ENCODE results near the gene AZI2. TPM values are rescaled to one million over a fixed set of nuclear protein-coding genes. Genes with fewer than 3 reads are reported as not detected.

Gene AZI2
- polyA plus RNA-seq, 3 donors = 57.4 to 134 (median 99.3) TPM

DNA sequence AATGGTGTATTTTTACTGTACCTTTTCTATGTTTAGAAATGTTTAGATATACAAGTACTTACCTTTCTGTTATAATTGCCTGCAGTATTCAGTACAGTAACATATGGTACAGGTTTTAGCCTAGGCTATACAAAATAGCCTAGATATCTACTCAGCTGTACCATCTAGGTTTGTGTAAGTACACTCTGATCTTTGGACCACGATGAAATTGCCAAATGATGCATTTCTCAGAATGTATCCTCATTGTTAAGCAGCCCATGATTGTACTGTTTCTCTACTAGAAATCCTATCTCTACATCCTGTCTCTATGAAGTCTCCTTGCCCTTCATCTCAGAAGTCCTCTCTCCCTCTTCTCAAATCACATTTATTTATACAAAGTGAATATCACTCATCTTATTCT, 32.9 kb downstream of the AZI2 start:
- H3K4me2 ChIP-seq (replicated peaks; ENCODE audit: extremely low read depth, low read length, poor library complexity, severe bottlenecking) = no peak overlapping the region
- no peak overlapping the region for H3K27ac Mint-ChIP-seq
- no peak overlapping the region for H3K4me3 Mint-ChIP-seq
- no peak overlapping the region for H3K4me3 ChIP-seq (replicated peaks in 1 of 3; ENCODE audit: low read depth in 2 of 3, low read length in 3 of 3)
- no peaks in the 10 kb centered on the region for H3K4me1 Mint-ChIP-seq
- no peaks in the 10 kb centered on the region for H3K4me1 ChIP-seq (ENCODE audit: control insufficient read depth in 1 of 2, insufficient read depth in 2 of 2, low read length in 2 of 2)
- H3K27me3 ChIP-seq (ENCODE audit: control insufficient read depth in 2 of 2, insufficient read depth in 2 of 2, low read length in 2 of 2) = no peaks in the 10 kb centered on the region
- H3K27me3 Mint-ChIP-seq (ENCODE audit: low read depth in 3 of 3) = no peaks in the 10 kb centered on the region
- H4K20me1 ChIP-seq (ENCODE audit: insufficient read depth, low read length) = no peaks in the 10 kb centered on the region
- TF ChIP-seq, protein P1, sequence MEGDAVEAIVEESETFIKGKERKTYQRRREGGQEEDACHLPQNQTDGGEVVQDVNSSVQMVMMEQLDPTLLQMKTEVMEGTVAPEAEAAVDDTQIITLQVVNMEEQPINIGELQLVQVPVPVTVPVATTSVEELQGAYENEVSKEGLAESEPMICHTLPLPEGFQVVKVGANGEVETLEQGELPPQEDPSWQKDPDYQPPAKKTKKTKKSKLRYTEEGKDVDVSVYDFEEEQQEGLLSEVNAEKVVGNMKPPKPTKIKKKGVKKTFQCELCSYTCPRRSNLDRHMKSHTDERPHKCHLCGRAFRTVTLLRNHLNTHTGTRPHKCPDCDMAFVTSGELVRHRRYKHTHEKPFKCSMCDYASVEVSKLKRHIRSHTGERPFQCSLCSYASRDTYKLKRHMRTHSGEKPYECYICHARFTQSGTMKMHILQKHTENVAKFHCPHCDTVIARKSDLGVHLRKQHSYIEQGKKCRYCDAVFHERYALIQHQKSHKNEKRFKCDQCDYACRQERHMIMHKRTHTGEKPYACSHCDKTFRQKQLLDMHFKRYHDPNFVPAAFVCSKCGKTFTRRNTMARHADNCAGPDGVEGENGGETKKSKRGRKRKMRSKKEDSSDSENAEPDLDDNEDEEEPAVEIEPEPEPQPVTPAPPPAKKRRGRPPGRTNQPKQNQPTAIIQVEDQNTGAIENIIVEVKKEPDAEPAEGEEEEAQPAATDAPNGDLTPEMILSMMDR (IDR thresholded peaks at IDR 0.05) = no peak
- H2AFZ ChIP-seq (ENCODE audit: insufficient read depth, low read depth, low read length, poor library complexity, severe bottlenecking) = no peak overlapping the region
- H3K79me2 ChIP-seq (ENCODE audit: insufficient read depth, low read length) = no peaks in the 10 kb centered on the region
- no peaks in the 10 kb centered on the region for H3K9me3 ChIP-seq (replicated peaks in 1 of 2; ENCODE audit: control insufficient read depth in 1 of 2, insufficient read depth in 1 of 2, low read length in 2 of 2)
- no peak overlapping the region for H3K9ac ChIP-seq (ENCODE audit: insufficient read depth, low read length, poor library complexity, severe bottlenecking)
- H3K36me3 Mint-ChIP-seq = peaks cover 20 to 23% of the 10 kb centered on the region in 2 donors
- DNase-seq = no peak
- H3K27ac ChIP-seq (ENCODE audit: low read depth in 1 of 2, low read length in 2 of 2) = no peak overlapping the region
- H3K36me3 ChIP-seq (replicated peaks in 1 of 2; ENCODE audit: control insufficient read depth in 1 of 2, insufficient read depth in 2 of 2, low read length in 2 of 2) = peaks cover 10 to 27% of the 10 kb centered on the region in 2 donors
- 90% methylated on average over 1 of the region's 1 CpG for WGBS (ENCODE audit: insufficient coverage)
- H3K9me3 Mint-ChIP-seq = peaks cover 0 to 1% (median 0%) of the 10 kb centered on the region in 7 donors
- intact Hi-C loops (cut with micrococcal nuclease) = no loop called here

GRCh38 chr3:28308196-28308595, 40.4 kb downstream of the AZI2 start:
- intact Hi-C loops (cut with micrococcal nuclease) = loop anchor here in 1 of 2 donors (10.0 kb wide), 1 partner anchor 53 kb away; no protein-coding TSS in a partner anchor

More at GRCh38 chr3:28308196-28308595, 40.4 kb downstream of the AZI2 start:
- Histone ChIP-seq H3K4me1 (ENCODE audit: control insufficient read depth in 1 of 2, insufficient read depth in 2 of 2, low read length in 2 of 2) (peaks cover 6 to 10% of the 10 kb centered on the region in 2 donors), H3K4me2 (replicated peaks; ENCODE audit: extremely low read depth, low read length, poor library complexity, severe bottlenecking) (peak overlapping the region; percentile 47), H3K9ac (ENCODE audit: insufficient read depth, low read length, poor library complexity, severe bottlenecking) (no peak overlapping the region), H3K27me3 (ENCODE audit: control insufficient read depth in 2 of 2, insufficient read depth in 2 of 2, low read length in 2 of 2) (no peaks in the 10 kb centered on the region), H3K36me3 (replicated peaks in 1 of 2; ENCODE audit: control insufficient read depth in 1 of 2, insufficient read depth in 2 of 2, low read length in 2 of 2) (no peaks in the 10 kb centered on the region), H3K9me3 (replicated peaks in 1 of 2; ENCODE audit: control insufficient read depth in 1 of 2, insufficient read depth in 1 of 2, low read length in 2 of 2) (no peaks in the 10 kb centered on the region), H3K27ac (ENCODE audit: low read depth in 1 of 2, low read length in 2 of 2) (peak overlapping the region in 1 of 2 donors; percentile 70), H3K4me3 (replicated peaks in 1 of 3; ENCODE audit: low read depth in 2 of 3, low read length in 3 of 3) (peak overlapping the region in 1 of 3 experiments; percentile 54), H4K20me1 (ENCODE audit: insufficient read depth, low read length) (no peaks in the 10 kb centered on the region), H3K79me2 (ENCODE audit: insufficient read depth, low read length) (peaks cover 4% of the 10 kb centered on the region), H2AFZ (ENCODE audit: insufficient read depth, low read depth, low read length, poor library complexity, severe bottlenecking) (no peak overlapping the region)
- peak; percentile 45 to 81 (median 74) for DNase-seq
- Mint-ChIP-seq H3K4me1 (peaks cover 12% of the 10 kb centered on the region), H3K36me3 (peaks cover 17 to 19% of the 10 kb centered on the region in 2 donors), H3K27me3 (ENCODE audit: low read depth in 3 of 3) (no peaks in the 10 kb centered on the region), H3K27ac (peak overlapping the region; percentile 78 to 93 (median 84)), H3K4me3 (peak overlapping the region; percentile 13 to 63), H3K9me3 (peaks cover 0 to 2% (median 0%) of the 10 kb centered on the region in 7 donors)
- WGBS (ENCODE audit: insufficient coverage) = no CpG with 5 or more reads among the region's 3 CpGs
- TF ChIP-seq, protein P1 (IDR thresholded peaks at IDR 0.05) = no peak

All from CD14-positive monocyte (primary cell).